GM12864 (cell line): ENCODE results near the gene LGR6.

ENCODE experiments used
- DNase-seq: peaks from one replicate; pipeline ENCODE4 v3.0.0-alpha.2; 2011; ENCODE audit warnings: low read depth
- H3K4me3 ChIP-seq: 2 replicates; pipeline ENCODE4 v1.5.1; 2011; ENCODE audit warnings: mild to moderate bottlenecking, low read depth, low read length, control low read depth
- TF ChIP-seq, protein P1 (sequence below): IDR thresholded peaks from 2 replicates; pipeline ENCODE4 v1.5.1; 2011; ENCODE audit warnings: low read depth, mild to moderate bottlenecking, moderate library complexity, low read length, control low read depth, inconsistent platforms; ENCODE audit errors: missing control alignments

LGR6 gene

DNA sequence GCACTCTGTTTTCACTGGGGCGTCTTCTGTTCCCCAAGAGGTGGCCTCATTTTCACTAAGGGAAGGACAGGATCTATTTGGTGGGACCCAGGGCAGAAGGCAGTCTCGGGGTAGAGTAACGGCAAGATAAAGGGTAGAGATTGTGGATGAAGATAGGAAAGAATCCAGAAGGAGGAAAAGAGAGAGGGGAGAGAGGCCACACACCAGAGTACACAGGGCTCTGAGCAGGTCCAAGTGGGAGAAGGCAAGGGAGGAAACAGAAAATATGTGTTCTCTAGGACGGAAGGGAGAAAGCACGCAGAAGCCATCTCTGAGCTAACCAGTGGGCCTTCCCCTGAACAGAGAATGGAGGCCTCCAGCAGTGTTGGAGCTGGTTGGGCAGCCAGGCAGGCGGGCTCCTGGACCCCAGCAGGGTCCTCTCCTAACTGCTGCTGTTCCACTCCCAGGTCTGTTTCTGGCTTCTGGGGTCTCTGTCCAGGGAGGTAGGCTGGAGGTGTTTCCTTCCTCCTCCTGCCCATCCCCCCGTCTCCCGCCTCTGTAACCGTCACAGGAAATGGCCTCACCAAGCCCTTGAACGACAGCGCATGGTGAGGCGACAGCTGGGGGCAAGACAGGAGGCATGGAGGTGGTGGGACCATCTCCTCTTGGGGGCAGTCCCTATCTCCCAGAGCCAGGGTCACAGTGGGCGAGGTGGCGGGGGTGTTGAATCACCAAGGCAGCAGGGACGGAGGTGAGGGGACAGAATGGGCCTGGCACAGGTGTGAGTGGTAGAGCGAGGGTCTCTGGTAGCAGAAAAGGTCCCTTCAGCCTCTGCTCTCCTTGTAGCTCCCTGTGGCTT, 33.8 kb upstream of the LGR6 start:
- DNase-seq, result no peak
- H3K4me3 ChIP-seq, result peak overlapping the region; percentile 86
- TF ChIP-seq, protein P1, sequence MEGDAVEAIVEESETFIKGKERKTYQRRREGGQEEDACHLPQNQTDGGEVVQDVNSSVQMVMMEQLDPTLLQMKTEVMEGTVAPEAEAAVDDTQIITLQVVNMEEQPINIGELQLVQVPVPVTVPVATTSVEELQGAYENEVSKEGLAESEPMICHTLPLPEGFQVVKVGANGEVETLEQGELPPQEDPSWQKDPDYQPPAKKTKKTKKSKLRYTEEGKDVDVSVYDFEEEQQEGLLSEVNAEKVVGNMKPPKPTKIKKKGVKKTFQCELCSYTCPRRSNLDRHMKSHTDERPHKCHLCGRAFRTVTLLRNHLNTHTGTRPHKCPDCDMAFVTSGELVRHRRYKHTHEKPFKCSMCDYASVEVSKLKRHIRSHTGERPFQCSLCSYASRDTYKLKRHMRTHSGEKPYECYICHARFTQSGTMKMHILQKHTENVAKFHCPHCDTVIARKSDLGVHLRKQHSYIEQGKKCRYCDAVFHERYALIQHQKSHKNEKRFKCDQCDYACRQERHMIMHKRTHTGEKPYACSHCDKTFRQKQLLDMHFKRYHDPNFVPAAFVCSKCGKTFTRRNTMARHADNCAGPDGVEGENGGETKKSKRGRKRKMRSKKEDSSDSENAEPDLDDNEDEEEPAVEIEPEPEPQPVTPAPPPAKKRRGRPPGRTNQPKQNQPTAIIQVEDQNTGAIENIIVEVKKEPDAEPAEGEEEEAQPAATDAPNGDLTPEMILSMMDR, result no peak

DNA sequence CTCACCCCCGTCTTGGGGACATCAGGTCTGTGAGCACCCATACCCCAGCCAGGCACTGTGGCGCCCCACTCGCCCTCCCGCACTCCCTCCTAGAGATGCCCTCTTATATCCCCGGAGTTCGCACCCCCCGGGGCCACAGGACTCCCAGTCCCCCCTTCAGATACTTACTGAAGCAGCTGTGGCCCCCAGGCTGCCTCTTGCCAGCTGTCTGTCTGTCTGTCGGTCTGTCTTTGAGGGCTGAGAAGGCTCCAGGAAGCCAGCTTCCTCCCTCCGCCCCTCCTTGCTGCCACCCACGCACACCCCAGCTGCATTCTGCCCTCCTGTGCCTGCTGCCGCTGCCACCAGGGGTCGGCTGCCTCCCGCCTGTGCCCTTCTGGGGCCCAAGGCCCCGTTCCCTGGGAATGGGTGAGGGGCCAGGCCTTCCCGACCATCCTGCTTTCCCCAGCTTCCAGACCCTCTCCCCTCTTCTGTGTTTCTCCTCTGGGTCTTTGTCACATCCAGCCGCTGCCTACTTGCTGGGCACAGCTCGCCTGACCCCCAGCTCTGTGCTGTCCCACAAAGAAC, 33.1 kb upstream of the LGR6 start, which contains the start of gene PTPN7:
PTPN7 (minus strand) TSS at position 226 of the 564 bp plus-strand sequence. CDS start 1,200 bp downstream, outside the sequence.
- TF ChIP-seq, protein P1, result peak; percentile 66
- peak within 1 kb of the TSS; percentile 86 for H3K4me3 ChIP-seq
- no peak for DNase-seq

DNA sequence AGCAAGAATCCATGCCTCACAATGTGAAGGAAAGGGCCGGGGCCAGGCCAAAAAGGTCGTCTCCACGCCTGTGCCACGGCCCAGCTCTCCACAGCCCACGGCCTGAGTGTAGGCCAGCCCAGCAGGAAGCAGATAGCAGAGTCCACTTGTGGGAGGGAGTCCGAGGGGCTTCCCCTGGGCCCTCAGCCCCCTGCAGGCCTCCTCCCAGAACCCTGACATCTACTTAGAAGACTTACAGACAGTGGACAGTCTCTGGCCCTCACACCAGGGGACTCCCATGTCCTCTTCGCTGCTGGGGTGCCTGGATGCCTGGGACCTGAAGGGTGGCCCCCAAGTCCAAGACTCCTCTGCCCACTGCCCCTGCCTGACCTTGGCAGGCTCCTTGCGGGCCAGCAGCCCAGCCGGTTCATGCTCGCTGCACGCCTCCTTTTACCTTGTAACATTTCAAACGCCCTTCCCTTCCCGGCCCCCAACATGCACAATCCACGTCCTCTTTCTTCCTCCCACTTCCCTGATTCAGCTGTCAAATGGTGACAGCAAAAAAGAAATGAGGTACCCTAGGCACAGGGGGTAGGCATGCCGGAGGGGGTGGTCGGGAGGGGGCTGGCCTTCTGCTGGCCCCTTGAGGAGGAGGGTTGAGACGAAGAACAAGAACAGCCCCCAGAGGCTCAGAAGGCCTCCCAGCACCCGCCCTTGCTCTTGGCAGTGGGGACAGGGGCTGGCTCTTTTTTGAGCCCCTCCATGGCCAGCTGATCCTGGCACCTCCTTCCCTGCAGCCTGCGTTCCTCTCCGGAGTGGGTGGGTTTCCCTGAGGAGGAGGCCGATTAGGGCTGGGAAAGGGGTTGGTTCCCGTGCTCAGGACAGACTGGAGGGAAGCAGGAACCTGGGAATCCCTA, 32.2 kb upstream of the LGR6 start:
- peak overlapping the region; percentile 86 for H3K4me3 ChIP-seq
- no peak for DNase-seq
- TF ChIP-seq, protein P1, result no peak

DNA sequence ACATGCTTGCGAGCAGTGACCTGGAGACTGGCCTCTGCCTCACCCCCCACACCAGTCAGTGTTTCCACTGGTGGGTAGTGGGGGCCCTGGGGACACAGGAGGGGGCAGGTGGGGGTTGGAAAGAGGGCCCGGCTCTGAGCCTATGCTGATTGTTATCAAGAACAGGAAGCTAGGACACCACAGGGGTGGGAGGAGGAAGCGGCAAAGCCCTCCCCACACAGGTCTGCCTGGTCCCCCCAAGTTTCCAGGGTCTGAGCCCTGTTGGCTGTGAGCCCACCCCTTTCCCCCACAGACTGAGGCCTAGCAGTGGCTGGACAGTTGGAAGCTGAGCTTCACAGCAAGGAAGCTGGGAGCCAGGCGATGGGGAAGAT, 31.6 kb upstream of the LGR6 start:
- H3K4me3 ChIP-seq, result no peak overlapping the region
- DNase-seq, result peak; percentile 51
- TF ChIP-seq, protein P1, result no peak

DNA sequence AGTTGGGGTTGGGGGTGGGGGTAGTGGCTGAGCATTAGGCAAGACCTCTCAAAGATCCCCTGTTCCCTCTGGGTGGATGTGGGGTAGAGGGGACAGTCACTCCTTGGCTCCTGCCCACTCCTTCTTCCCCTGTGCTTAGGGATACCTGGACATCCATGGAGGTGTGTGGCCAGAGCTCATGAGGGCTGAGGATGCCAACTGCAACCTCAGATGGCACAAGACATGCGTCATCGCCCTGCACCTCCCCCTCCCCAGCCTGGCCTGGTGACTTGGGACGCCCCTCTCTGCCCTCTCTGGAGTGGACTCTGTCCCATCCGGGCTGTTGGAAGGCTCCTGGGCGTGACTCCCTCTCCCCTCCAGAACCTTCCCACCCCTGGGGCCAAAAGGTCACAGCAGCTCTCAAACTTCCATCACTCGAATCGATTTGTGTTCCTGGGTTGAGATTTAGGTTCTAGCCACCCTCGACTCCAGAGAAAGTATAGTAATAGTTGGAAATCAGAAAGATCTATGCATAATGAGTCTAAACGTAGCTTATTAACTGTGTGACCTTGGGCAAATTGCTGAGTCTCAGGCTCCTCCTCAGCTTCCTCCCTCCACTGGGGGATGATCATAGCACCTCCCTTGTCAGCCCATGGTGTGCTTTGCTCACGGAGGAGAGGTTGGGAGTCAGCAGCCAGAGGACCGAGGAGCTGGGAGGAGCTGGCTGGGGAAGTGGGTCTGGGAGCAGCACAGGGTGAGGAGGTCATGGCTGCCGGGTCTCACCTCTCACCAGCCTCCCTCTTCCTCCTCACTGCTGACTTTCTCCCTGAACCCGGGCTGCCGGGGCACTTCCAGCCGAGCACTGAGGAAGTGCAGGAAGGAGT, 30.9 kb upstream of the LGR6 start:
- no peak overlapping the region for H3K4me3 ChIP-seq

More for the DNA sequence above, 30.9 kb upstream of the LGR6 start:
- no peak for DNase-seq
- TF ChIP-seq, protein P1, result no peak
